NCI-H146 treated with DMSO at 0.1 percent for 48 hours (cell line): Measurements from ENCODE around the gene UPF1.

Experiments
- DNase-seq: peaks from one replicate; lab custom pipeline; 2025; ENCODE audit not compliant: unreplicated experiment; lab: John Stamatoyannopoulos, UW

The UPF1 gene

DNA sequence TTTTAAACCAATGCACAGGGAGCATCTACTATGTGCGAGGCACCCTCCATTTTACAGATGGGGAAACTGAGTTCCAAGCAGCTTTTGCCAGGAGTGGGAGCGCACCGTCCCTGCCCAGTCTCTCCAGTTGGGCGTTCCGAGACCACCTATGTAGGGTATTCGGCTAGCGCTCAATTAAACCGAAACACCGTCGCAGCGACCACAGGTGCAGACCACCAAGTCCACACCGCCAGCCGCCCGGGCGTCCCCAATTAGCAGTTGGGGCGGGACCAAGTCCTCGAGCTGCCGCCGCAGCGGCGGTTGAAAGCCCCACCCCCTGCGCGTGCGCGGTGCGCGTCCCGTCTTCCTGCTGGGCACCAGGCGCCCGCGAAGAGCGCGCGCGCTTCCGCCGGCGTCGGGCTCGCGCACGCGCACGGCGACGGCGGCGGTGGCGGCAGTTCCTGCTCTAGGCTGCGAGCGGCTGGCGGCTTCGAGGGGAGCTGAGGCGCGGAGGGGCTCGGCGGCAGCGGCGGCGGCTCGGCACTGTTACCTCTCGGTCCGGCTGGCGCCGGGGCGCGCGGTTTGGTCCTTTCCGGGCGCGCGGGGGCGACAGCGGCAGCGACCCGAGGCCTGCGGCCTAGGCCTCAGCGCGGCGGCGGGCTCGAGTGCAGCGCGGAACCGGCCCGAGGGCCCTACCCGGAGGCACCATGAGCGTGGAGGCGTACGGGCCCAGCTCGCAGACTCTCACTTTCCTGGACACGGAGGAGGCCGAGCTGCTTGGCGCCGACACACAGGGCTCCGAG lies at the start of gene UPF1:
UPF1 (plus strand) TSS at position 436 of the 782 bp plus-strand sequence; CDS start at position 687, 251 bp downstream.
- peak; percentile 84 for DNase-seq

DNA sequence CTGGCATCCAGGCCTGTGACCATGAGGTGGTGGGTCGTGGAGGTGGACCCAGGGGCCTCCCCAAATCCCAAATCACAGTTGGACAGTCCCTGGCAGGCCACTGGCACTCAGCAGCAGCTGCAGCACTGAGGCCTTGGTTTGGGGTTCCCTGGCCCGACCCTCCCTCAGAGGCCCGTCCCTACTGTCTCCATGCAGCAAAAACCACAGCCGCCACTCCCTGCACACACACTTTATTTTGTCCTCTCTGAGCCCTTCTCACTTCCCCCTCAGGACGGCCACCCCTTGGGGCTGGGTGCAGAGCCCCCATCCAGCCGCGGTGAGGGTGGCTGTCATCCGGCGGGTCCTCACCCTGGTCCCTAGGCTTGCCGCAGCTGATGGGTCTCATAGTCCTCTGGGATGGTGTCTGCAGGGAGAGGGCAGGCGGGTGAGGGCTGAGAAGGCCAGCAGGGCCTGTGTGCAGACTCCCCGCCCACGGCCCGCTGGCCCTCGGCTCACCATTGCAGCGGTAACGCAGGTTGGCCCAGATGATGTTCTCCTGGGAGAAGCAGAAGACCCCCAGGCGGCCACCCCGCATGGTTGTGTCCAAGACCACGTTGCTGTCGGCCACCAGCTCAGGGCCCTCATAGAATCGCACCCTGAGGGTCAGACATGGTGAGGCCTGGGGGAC lies 49.1 kb upstream of the UPF1 start:
- DNase-seq = no peak

DNA sequence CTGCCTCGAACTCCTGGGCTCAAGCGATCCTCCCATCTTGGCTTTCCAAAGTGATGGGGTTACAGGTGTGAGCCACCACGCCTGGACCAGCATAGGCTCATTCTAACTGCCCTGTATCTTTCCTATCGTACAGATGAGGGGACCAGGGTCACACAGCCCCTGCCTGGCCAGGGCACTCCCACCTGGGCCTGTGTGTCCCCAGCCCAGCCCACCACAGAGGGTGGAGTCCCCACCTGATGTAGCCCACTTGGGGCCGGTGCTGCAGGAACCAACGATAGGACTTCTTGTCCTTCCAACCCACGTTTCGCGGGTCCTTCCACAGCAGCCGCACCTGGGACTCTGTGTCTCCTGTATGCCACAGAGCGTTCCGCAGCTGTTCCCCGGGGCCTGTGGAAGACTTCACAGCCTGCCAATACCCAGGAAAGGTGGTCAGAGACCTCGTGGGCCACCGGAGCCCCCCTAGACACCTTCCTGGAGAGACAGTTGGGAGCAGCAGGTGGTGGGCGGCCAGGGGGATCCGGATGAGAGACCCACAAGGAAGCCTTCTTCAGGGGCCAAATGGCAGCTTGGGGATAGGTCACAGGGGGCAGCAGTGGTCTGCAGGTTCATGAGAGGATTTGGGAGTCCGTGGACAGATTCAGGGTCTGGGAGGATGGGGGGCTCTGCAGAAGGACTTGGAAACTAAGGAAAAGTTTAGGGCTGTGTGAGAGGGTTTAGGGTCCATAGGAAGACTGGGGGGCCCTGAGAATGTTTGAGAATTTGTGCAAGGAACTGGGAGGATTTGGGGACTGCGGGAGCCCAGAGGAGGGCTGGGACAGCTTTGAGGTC lies 47.6 kb upstream of the UPF1 start:
- DNase-seq = no peak

DNA sequence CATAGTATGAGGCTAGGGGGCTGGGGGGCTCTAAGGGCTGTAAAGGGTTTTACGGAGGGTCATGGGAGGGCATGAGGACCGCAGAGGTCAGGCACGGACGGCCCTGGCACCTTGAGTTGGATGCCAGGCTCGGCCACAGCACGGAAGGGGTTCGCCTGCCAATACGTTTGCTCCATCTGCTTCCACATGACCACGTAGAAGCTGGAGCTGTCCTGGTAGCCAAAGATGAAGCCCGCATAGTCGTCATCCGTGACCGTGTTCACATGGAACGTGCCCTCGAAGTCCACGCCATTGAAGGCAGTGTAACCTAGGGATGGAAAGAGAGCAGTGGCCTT lies 47.0 kb upstream of the UPF1 start:
- no peak for DNase-seq

DNA sequence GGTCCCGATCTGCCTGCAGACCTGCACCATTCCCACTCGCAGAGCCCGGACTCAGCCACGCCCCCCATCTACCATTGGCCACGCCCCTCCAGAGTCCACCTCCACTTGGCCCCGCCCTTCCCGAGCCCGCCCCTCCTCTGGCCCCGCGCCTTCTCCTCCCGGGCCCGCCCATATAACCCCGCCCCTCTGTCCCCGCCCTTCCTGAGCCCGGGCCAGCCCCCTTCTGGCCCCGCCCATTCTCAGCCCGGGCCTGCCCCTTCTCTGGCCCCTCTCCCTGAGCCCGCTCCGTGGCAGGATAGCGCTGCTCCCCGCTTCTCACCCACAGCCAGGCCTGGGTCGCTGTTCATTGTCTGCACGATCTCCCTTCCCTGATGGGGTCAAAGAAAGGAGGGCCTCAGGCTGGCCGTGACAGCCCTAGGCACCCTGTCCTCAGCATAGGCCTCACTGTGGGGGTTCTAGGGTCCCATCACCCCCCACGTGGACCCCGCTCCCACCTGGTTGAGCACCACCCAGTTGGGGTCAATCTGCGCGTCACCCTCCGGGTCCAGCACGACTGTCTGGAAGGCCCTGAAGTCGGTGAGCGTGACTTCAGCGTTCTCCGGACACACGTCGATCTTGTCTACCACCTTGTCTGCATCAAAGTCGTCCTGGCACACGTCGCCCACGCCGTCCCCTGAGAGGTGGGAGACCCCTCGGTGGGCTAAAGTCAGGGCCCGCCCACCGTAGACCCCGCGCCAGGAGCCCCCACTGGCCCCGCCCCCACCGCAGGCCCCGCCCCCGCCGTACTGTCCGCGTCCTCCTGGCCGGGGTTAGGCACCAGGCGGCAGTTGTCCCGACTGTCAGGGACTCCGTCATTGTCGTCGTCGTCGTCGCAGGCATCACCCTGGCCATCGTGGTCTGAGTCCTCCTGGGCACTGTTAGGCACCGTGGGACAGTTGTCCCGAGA lies 46.3 kb upstream of the UPF1 start:
- peak; percentile 56 for DNase-seq

DNA sequence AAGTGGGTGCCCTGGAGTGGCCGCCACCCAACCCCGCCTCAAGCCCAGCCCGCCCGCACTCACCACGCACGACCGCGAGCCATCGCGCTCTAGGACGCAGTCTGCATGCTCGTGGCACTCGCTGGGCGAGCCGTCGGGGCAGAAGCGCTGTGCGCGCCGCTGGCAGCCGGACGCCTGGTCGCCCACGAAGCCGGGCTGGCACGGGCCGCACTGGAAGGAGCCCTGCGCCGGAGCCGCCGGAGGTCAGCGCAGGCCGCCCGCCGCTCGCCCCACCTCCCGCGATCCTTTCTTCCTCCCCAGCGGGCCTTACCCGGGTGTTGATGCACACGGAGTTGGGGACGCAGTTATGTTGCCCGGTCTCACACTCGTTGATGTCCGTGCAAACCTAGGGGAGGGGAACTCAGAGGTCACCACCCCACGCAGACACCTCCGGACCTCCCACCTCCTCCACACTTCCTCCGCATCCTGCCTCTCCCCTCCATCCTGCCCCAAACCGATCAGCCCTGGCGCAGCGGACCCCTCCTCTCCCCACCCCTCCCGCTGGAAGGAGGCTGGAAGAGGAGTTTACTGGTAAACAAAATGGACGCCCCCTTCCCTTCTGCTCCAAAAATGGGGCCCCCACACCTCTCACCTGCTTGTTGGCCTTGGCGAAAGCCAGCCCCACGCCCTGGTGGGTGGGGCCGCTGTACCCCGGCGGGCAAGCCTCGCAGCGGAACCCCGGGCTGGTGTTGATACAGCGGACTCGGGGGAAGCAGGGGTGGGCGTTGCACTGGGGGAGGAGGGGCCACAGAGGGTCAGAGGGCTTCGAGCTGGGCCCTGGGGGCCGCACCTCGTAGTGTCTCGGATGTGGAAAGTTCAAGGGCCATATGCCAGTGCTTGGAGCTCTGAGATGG lies 43.0 kb upstream of the UPF1 start:
- no peak for DNase-seq

DNA sequence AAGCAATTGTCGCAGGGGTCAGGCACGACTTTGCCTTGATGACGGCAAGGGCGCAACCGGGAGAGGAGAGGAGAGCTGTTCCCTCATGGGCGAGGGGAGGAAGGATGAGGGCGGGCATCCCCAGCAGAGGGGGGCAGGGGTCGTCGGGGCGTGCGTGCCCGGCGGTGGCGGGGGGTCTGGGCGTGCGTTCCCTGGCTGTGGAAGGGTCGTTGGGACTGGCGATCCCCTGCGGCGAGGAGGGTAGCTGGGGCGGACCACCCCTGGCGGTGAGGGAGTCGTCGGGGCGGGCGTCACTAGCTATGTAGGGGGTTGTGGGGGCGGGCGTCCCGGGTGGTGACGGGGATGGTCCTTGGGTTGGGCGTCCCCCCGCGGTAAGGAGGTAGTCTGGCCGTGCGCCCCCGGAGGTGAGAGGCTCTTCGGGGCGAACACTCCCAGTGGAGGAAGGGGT lies 42.3 kb upstream of the UPF1 start:
- no peak for DNase-seq

DNA sequence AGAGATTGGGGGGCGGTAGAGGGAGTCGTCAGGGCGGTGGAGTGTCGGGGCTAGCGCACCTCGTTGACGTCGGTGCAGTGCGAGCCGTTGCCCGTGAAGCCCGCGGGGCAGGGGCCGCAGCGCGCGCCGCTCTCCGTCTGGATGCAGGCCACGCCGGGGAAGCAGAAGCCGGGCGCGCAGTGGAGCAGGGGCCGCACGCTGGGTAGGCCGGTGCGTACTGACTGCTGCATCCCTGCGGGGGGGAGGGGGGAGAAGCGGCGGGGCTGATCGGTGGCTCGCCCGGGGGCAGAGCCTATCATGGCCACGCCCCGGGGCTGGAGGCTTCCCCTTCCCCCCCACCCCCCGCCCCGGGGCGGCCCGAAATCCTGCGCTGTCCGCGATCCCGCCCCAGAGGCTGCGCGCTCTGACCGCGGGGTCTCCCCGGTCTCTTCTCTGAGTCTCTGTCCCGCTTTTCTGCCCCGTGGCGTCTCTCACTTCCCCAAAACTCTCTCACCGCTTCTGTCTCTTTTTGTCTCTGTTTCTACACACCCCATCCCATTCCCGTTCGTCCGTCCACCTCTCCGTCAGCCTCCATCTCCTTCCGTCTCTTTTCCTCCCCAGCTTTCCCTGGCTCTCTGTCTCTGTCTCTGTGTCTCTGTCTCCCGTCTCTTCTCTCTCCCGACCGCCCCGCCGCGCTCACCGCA lies 41.7 kb upstream of the UPF1 start:
- DNase-seq = peak; percentile 55

DNA sequence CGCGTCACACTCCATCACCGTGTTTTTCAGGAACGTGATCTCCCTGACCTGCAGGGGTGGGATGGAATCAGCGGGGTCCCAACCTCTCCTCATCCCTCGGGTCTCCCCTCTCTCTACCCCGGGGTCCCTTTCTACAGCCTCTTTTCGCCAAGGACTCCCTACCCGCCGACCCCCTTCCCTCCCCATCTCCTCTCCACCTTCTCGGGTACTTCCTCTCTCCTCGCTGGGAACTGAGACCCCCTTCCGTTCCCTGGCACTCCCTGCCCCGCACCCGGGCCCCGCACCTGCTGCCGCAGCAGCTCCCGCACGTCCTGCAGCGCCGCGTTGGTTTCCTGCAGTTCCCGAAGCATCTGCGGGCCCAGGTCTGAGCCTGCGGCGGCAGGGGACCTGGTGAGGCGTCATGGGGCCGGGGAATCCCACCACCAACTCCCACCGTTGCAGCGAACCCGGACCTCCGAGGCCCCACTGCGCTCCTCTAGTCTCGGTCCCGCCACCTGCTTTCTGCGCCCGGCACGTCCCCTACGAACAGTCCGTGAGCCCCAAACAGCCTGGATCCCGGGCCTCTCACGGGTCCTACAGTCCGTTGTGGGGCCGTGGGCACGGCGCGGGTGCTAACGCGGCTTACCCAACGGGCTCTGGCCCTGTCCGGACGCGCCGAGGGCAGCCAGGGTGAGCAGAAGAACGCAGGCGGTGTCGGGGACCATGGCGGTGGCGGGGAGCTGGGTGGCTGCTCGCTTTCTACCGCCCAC lies 41.0 kb upstream of the UPF1 start, which contains the start of gene COMP:
COMP (minus strand) TSS at position 740 of the 749 bp plus-strand sequence; CDS start at position 704, 36 bp downstream.
- no peak for DNase-seq

DNA sequence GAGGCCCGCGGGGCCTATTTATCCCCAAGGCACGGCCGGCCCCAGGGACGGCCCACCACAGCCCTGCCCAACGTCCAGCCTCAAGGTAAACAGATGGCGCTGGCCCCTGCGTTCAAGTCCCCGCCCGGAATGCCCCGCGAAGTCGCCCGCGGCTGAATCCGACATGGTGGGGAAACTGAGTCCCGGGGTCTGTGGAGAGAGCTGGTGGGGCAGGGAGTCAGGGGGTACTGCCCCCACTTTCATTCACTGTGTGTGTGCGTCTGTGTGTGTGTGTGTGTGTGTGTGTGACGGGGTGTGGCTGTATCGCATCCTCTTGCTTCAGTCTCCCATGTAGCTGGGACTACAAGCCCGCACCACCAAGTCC lies 40.5 kb upstream of the UPF1 start:
- DNase-seq = no peak

DNA sequence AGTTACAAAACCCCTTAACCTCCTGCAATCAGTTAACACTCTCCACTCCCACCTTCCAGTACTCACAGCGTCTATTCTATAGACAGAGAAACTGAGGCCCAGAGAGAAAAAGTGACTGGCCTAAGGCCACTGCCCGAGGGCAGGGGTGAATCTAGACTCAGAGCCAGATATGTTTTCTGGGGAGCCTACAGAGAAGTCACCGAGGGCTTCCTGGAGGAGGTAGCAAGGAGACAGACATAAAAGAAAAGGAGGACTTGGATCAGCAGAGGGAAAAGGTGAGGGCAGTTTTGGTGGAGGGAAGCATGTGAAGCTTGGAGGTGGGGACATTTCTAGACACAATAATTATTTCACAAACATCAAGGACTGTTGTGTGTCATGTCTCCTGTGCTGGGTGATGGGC lies 39.1 kb upstream of the UPF1 start:
- DNase-seq = no peak

DNA sequence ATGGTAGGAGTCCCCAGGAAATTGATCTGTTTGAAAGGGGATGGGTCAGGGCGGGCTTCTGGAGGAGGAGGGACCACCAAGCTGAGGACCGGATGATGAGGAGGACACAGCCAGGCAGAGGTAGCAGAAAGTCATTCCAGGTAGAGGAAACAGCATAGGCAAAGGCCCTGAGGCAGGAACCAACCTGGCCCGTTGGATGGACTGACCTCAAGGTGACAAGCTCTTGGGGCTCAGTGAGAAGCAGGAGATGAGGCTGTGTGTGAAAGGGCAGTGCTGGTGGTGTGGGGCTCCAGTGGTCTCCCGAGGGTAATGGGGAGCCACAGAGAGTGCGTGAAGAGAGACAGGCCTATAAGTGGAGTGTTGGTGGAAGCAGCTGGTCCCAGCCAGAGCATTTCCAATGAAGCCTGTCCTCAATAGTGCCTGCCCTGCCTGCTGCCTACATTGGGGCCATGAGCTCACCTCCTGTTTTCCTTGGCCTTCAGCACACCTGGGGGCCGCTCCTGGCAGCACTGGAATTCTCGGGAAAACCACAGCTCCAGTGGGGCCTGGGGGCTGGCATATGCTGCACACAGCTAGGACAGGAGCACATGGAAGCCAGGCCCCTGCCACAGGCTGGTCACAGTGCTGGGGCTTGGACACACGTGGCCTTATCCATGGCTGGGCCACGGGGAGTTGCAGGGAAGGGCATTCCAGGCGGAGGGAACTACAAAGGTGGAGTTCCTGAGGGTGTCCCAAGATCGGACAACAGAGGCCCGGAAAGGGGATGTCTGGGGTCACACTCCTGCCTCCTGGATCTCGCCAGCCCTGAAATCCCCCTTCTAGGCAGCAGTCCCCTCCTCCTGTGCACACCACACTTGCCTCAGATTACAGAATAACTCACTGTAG lies 38.4 kb upstream of the UPF1 start:
- no peak for DNase-seq

DNA sequence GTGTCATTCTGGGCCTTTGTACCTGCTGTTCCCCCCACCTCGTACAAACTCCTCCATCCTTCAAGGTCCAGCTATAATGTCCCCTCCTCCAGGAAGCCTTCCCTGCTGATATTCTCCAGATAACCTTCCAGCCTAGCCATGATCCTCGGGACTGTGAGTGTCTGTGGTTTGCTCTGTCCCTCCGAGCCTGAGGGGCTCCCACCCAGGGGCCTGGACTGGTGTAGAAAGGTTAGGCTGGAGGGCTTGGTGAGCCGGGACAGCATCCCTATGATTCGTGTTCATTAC lies 37.8 kb upstream of the UPF1 start:
- DNase-seq = no peak

DNA sequence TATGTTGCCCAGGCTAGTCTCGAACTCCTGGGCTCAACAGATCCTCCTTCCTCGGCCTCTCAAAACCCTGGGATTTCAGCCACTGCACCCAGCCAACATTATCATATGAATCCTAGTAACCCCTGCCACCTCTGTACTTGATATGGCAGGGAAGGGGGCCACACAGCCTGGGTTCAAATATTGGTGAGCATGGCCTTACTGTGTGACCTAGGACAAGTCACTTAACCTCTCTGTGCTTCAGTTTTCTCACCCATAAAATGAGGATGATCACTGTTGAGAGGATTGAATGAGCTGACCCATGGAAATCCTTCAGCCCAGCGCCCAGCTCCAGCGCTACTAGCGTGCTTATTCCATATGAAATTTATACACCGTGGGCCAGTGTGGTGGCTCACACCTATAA lies 37.1 kb upstream of the UPF1 start:
- DNase-seq = no peak

DNA sequence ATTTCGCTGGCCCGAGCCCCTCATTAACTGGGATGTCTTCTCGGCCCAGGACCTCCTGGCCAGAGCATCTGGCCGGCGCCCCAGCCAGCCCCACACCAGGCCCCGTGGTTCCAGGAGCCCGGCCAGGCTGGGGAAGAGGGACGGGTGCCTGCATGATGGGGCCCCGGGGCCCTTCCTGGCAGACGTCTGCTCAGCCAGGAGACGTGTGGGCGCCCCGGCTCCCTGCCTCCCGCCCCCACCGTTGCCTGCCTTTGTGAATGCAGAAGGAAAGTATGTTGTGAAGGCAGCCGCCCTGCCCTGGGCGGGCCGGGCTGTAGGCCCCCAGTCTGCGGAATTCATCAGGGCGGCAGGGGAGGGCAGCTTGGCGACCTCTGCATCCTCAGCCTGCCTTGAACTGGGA lies 36.2 kb upstream of the UPF1 start:
- DNase-seq = no peak

DNA sequence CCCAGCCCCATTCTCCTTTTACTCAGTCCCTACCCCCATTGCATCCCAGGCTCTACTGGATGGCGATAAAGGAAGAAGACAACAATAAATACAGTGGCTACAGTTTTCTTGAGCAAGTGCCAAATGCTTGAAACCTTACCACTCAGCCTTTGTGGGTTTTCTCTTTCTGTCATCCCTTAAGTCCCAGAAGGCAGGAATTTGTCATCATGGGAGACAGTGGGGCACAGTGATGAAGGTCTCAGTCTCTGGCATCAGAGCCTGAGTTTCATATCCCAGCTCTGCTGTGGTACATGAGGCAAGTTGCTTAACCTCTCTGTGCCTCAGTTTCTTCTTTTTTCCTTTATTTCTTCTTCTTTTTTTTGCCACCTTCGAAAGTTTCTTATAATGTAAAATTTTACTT lies 35.5 kb upstream of the UPF1 start:
- DNase-seq = no peak
